GM12891 (cell line): ENCODE measurements around the gene PTPN6.

Source experiments
- PAX5 ChIP-seq: IDR thresholded peaks from 2 replicates; pipeline ENCODE4 v1.6.1; 2011; ENCODE audit warnings: low read length, moderate library complexity, mild to moderate bottlenecking; ENCODE audit not compliant: insufficient read depth, severe bottlenecking
- POLR2A ChIP-seq: IDR thresholded peaks from 2 replicates; pipeline ENCODE4 v1.6.1; 2011; ENCODE audit warnings: low read depth, low read length, control low read depth
- POLR2AphosphoS5 ChIP-seq: IDR thresholded peaks from 2 replicates; pipeline ENCODE4 v1.6.1; 2011; ENCODE audit warnings: low read depth, low read length, control low read depth
- SPI1 ChIP-seq: IDR thresholded peaks from 2 replicates; pipeline ENCODE4 v1.6.1; 2011; ENCODE audit warnings: low read depth, low read length, control low read depth
- TAF1 ChIP-seq: IDR thresholded peaks from 2 replicates; pipeline ENCODE4 v1.6.1; 2011; ENCODE audit warnings: low read depth, low read length, control low read depth

DNA sequence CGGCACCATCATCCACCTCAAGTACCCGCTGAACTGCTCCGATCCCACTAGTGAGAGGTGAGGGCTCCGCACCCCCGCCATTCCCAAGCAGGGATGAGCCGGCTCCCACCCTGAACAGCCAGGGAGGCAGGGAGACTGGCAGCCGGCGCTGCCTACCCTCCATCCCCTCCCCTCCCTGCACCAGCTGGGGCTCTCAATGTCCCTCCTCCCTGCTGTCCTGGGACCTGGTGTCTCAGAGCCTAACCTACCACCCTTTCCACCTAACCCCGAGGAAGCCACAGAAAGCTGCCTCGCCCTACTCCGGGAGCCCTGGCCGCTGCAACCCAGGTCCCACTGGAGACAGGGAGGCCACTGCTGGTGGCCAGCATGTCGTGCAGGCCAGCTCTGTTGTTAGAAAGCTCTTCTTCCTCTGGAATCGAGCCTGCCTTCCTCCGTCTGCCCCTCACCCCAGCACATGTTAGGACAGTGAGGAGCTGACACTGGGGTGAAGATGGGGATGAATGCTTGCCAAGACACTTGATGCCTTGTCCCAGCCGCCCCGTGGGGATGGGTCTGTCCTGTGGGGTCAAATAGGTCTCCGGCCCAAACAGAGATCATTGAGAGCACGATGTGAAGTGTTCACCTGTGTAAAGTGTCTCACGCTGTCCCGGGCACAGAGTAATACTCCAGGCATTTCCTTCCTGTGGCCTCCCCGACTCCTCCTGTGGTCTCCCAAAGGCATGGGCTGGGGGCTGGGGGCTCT lies 1.1 kb downstream of the PTPN6 start:
- TF ChIP-seq POLR2A (no peak; the same call in 1 of the 2 replicates), SPI1 (no peak), POLR2AphosphoS5 (no peak), TAF1 (0 out of 2 replicates have a peak, but pooled peaks have one; percentile 38), PAX5 (no peak)
